ENCODE data around the gene PCNT.
"Not testable (repeated sequence)": the region's sequence is repeated elsewhere in the genome, so short reads cannot be mapped to it uniquely, and the experiment has no call there.

PCNT gene

GRCh38 chr21:46366561-46366960 lies 42.6 kb downstream of the PCNT start:
- Histone ChIP-seq H3K27ac (ENCODE audit: low read length) (no peak overlapping the region), H3K27me3 (ENCODE audit: low read depth, low read length) (no peaks in the 10 kb centered on the region), H3K4me1 (ENCODE audit: control insufficient read depth in 1 of 2, insufficient read depth in 2 of 2, low read length in 2 of 2) (no peaks in the 10 kb centered on the region), H3K4me3 (ENCODE audit: low read depth in 1 of 2, low read length in 2 of 2) (no peak overlapping the region), H3K9me3 (ENCODE audit: control insufficient read depth in 1 of 2, low read length in 2 of 2) (no peaks in the 10 kb centered on the region), H3K36me3 (ENCODE audit: control insufficient read depth in 1 of 2, insufficient read depth in 2 of 2, low read length in 2 of 2) (peaks cover 22 to 45% of the 10 kb centered on the region in 2 donors)

GRCh38 chr21:46366966-46367365 lies 43.0 kb downstream of the PCNT start:
- Histone ChIP-seq H3K36me3 (ENCODE audit: control insufficient read depth in 1 of 2, insufficient read depth in 2 of 2, low read length in 2 of 2) (peaks cover 22 to 41% of the 10 kb centered on the region in 2 donors), H3K27ac (ENCODE audit: low read length) (no peak overlapping the region), H3K4me3 (ENCODE audit: low read depth in 1 of 2, low read length in 2 of 2) (no peak overlapping the region), H3K9me3 (ENCODE audit: control insufficient read depth in 1 of 2, low read length in 2 of 2) (no peaks in the 10 kb centered on the region), H3K27me3 (ENCODE audit: low read depth, low read length) (no peaks in the 10 kb centered on the region), H3K4me1 (ENCODE audit: control insufficient read depth in 1 of 2, insufficient read depth in 2 of 2, low read length in 2 of 2) (no peaks in the 10 kb centered on the region)

- Histone ChIP-seq H3K4me1 (ENCODE audit: control insufficient read depth in 1 of 2, insufficient read depth in 2 of 2, low read length in 2 of 2) (no peaks in the 10 kb centered on the region), H3K9me3 (ENCODE audit: control insufficient read depth in 1 of 2, low read length in 2 of 2) (no peaks in the 10 kb centered on the region), H3K27ac (ENCODE audit: low read length) (no peak overlapping the region), H3K27me3 (ENCODE audit: low read depth, low read length) (no peaks in the 10 kb centered on the region), H3K4me3 (ENCODE audit: low read depth in 1 of 2, low read length in 2 of 2) (no peak overlapping the region), H3K36me3 (ENCODE audit: control insufficient read depth in 1 of 2, insufficient read depth in 2 of 2, low read length in 2 of 2) (peaks cover 20 to 31% of the 10 kb centered on the region in 2 donors)
These were observed 44.8 kb downstream of the PCNT start for GRCh38 chr21:46368533-46369285.

GRCh38 chr21:46369520-46370235 lies 45.7 kb downstream of the PCNT start:
- peaks cover 18 to 22% of the 10 kb centered on the region in 2 donors for H3K36me3 ChIP-seq (ENCODE audit: control insufficient read depth in 1 of 2, insufficient read depth in 2 of 2, low read length in 2 of 2)
- H3K27ac ChIP-seq (ENCODE audit: low read length): no peak overlapping the region
- H3K4me3 ChIP-seq (ENCODE audit: low read depth in 1 of 2, low read length in 2 of 2): no peak overlapping the region
- H3K4me1 ChIP-seq (ENCODE audit: control insufficient read depth in 1 of 2, insufficient read depth in 2 of 2, low read length in 2 of 2): no peaks in the 10 kb centered on the region
- H3K27me3 ChIP-seq (ENCODE audit: low read depth, low read length): no peaks in the 10 kb centered on the region
- no peaks in the 10 kb centered on the region for H3K9me3 ChIP-seq (ENCODE audit: control insufficient read depth in 1 of 2, low read length in 2 of 2)

- Histone ChIP-seq H3K27me3 (ENCODE audit: low read depth, low read length) (no peaks in the 10 kb centered on the region), H3K4me1 (ENCODE audit: control insufficient read depth in 1 of 2, insufficient read depth in 2 of 2, low read length in 2 of 2) (no peaks in the 10 kb centered on the region), H3K36me3 (ENCODE audit: control insufficient read depth in 1 of 2, insufficient read depth in 2 of 2, low read length in 2 of 2) (peaks cover 12 to 17% of the 10 kb centered on the region in 2 donors), H3K4me3 (ENCODE audit: low read depth in 1 of 2, low read length in 2 of 2) (no peak overlapping the region), H3K9me3 (ENCODE audit: control insufficient read depth in 1 of 2, low read length in 2 of 2) (no peaks in the 10 kb centered on the region), H3K27ac (ENCODE audit: low read length) (no peak overlapping the region)
These were observed 47.5 kb downstream of the PCNT start for GRCh38 chr21:46371204-46372013.

GRCh38 chr21:46372014-46372485 lies 48.1 kb downstream of the PCNT start:
- Histone ChIP-seq H3K4me1 (ENCODE audit: control insufficient read depth in 1 of 2, insufficient read depth in 2 of 2, low read length in 2 of 2) (no peaks in the 10 kb centered on the region), H3K36me3 (ENCODE audit: control insufficient read depth in 1 of 2, insufficient read depth in 2 of 2, low read length in 2 of 2) (peaks cover 7 to 11% of the 10 kb centered on the region in 2 donors), H3K9me3 (ENCODE audit: control insufficient read depth in 1 of 2, low read length in 2 of 2) (no peaks in the 10 kb centered on the region), H3K27ac (ENCODE audit: low read length) (no peak overlapping the region), H3K4me3 (ENCODE audit: low read depth in 1 of 2, low read length in 2 of 2) (no peak overlapping the region), H3K27me3 (ENCODE audit: low read depth, low read length) (no peaks in the 10 kb centered on the region)

- not testable (repeated sequence) for H3K9me3 ChIP-seq (ENCODE audit: control insufficient read depth in 1 of 2, low read length in 2 of 2); H3K4me3 ChIP-seq (ENCODE audit: low read depth in 1 of 2, low read length in 2 of 2); H3K27me3 ChIP-seq (ENCODE audit: low read depth, low read length); H3K4me1 ChIP-seq (ENCODE audit: control insufficient read depth in 1 of 2, insufficient read depth in 2 of 2, low read length in 2 of 2); H3K27ac ChIP-seq (ENCODE audit: low read length)
- H3K36me3 ChIP-seq (ENCODE audit: control insufficient read depth in 1 of 2, insufficient read depth in 2 of 2, low read length in 2 of 2): peaks cover 5 to 11% of the 10 kb centered on the region in 2 donors
These were observed 49.0 kb downstream of the PCNT start for GRCh38 chr21:46372947-46373346.

GRCh38 chr21:46374761-46375389 lies 50.9 kb downstream of the PCNT start:
- no peak overlapping the region for H3K27ac ChIP-seq (ENCODE audit: low read length)
- H3K4me3 ChIP-seq (ENCODE audit: low read depth in 1 of 2, low read length in 2 of 2): no peak overlapping the region
- no peaks in the 10 kb centered on the region for H3K4me1 ChIP-seq (ENCODE audit: control insufficient read depth in 1 of 2, insufficient read depth in 2 of 2, low read length in 2 of 2)
- no peaks in the 10 kb centered on the region for H3K9me3 ChIP-seq (ENCODE audit: control insufficient read depth in 1 of 2, low read length in 2 of 2)
- H3K36me3 ChIP-seq (ENCODE audit: control insufficient read depth in 1 of 2, insufficient read depth in 2 of 2, low read length in 2 of 2): peaks cover 4 to 13% of the 10 kb centered on the region in 2 donors
- no peaks in the 10 kb centered on the region for H3K27me3 ChIP-seq (ENCODE audit: low read depth, low read length)

GRCh38 chr21:46375560-46376230 lies 51.7 kb downstream of the PCNT start:
- H3K27me3 ChIP-seq (ENCODE audit: low read depth, low read length): no peaks in the 10 kb centered on the region
- no peaks in the 10 kb centered on the region for H3K4me1 ChIP-seq (ENCODE audit: control insufficient read depth in 1 of 2, insufficient read depth in 2 of 2, low read length in 2 of 2)
- H3K27ac ChIP-seq (ENCODE audit: low read length): no peak overlapping the region
- H3K36me3 ChIP-seq (ENCODE audit: control insufficient read depth in 1 of 2, insufficient read depth in 2 of 2, low read length in 2 of 2): peaks cover 4 to 13% of the 10 kb centered on the region in 2 donors
- no peak overlapping the region for H3K4me3 ChIP-seq (ENCODE audit: low read depth in 1 of 2, low read length in 2 of 2)
- no peaks in the 10 kb centered on the region for H3K9me3 ChIP-seq (ENCODE audit: control insufficient read depth in 1 of 2, low read length in 2 of 2)

- no peaks in the 10 kb centered on the region for H3K9me3 ChIP-seq (ENCODE audit: control insufficient read depth in 1 of 2, low read length in 2 of 2)
- H3K27me3 ChIP-seq (ENCODE audit: low read depth, low read length): no peaks in the 10 kb centered on the region
- H3K36me3 ChIP-seq (ENCODE audit: control insufficient read depth in 1 of 2, insufficient read depth in 2 of 2, low read length in 2 of 2): peaks cover 4 to 13% of the 10 kb centered on the region in 2 donors
- H3K4me3 ChIP-seq (ENCODE audit: low read depth in 1 of 2, low read length in 2 of 2): no peak overlapping the region
- H3K4me1 ChIP-seq (ENCODE audit: control insufficient read depth in 1 of 2, insufficient read depth in 2 of 2, low read length in 2 of 2): no peaks in the 10 kb centered on the region
- no peak overlapping the region for H3K27ac ChIP-seq (ENCODE audit: low read length)
These were observed 52.3 kb downstream of the PCNT start for GRCh38 chr21:46376231-46376628.

Measured in muscle layer of duodenum (tissue), 2 donors.